GM18870 (cell line): ENCODE measurements around the gene ZSCAN10.

Experiments
- ATAC-seq: cut with Tn5 transposase; IDR thresholded peaks from one replicate; pipeline ENCODE4 v1.9.1; 2021; ENCODE audit warnings: moderate library complexity; ENCODE audit not compliant: unreplicated experiment

ZSCAN10 gene

DNA sequence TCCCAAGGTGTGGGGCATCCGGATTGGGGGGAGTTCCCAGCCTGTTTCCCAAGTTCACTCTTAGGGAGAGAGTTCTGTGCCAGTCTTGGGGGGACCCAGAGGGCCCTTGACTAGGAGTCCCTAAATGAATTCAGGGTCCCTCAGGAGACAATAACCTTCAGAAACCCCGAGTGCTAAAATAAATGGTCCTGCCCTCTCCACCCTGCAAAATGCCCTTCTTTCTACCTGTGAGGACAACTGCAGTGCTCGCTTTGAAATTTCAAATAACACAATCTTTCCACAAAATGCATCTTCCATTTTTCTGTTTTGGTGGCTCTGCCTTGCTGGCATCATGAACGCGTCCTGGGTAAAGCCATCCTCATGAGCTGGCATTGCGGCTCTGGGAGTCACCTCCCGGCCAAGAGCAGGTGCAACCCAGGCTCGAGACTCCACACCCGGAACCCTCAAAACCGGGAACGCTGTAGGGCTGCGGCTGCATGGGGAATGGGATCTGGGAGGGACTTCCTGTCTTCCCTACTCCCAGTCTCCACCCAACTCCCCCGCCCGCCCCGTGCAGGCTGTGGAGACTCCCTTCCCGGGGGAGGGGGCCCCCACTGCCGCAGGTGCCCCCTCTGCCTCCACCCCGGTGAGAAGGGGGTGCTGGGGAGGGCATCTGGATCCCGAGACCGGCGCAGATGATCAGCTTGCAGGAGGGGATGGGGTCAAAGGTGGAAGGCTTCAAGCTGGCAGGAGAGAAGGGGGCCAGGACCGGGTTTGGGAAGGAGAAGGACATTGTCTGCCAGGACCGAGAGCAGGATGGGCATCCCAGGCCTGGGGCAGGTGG, 13.2 kb upstream of the ZSCAN10 start, which contains the start of gene ZNF205:
ZNF205 (plus strand) TSS at position 529 of the 823 bp plus-strand sequence. CDS start 845 bp downstream, outside the sequence.
- ATAC-seq, result no peak

DNA sequence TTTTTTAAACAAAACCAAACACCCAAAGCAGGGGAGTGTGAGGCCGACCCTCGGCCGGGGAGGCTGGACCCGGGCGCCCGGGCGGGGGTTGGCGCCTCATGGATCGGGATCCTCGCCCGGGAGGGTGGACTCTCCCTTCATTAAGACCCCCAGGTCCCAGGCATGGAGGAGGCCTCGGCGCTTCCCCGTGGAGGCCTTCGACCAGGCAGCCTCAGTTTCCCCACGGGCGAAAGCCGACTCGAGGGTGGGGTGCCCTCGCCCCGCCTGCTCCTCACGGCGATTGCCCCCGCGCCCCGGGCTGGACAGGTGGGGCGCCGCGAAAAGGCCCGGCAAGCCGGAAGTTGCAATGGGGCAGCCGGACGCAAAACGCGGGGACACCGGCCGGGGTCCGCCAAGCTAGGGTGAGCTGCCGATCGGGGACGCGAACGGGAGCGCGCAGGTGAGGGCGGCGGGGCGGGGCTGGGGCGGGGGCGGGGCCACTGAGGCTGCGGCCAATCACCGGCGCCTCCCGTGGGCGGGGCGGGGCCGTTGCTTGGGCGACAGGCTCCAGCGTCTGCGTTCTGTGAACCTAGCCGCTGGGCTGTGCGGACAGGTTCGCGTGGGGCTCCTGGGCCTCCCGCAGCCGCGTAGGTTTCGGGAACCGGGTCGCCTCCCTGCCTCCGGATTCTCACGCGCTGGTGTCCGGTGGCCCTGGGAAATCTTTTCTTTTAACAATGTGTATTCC, 7.3 kb upstream of the ZSCAN10 start:
- ATAC-seq, result peak; percentile 53

DNA sequence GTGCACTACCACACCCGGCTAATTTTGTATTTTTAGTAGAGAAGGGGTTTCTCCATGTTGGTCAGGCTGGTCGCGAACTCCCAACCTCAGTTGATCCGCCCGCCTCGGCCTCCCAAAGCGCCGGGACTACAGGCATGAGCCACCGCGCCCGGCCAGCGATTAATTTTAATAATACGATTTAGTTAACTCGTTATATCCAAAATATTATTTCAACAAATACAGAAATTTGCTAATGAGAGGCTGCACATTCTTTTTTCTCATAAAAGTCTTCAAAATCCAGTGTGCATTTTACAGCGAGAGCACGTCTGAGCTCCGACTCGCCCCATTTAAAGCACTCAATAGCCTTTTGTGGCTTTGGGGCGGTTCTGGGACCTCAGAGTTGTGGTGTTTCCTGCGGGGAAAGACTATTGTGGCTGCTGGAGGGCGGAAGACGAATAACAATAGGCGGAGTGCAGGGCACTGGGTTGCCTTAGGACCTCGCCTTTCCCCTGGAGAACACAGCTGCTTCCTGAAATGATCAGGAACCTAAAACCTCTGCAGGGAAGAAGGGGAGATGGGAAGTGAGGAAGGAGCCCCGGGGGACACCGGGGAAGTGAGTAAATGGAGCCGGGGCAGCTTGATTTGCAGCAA, 2.9 kb upstream of the ZSCAN10 start:
- ATAC-seq, result no peak

DNA sequence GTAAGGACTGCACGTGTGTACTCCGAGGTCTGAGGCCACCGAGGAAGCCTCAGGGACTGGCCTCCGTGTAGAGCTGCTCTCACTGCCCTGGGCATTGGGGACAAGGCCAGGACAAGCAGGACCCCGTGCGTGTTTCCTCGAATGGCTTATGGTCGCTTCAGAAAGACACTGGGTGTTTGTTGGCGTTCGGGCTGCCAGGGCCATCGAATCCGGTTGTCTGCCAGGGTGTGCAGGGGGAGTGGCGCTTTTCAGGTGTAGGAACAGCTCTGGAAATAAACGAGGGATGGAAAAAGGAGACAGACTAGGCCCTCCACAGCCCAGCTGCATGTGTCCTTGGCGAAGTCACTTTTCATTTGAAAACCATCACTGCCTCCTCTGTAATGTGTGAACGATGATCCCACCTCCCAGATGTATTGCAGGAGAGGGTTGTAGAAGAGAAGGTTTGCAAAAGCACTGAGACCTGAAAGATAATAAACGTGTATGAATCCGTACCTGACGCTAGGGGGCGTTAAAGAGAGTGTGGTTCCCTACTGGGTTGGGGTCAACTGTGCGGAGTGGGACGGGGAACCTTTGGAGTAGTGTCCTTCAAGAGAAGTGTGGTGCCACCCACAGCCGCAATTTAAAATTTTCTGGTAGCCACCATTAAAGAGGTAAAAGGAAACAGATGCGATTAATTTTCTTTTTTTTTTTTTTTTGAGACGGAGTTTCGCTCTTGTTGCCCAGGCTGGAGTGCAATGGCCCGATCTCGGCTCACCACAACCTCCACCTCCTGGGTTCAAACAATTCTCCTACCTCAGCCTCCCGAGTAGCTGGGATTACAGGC, 2.1 kb upstream of the ZSCAN10 start:
- no peak for ATAC-seq

DNA sequence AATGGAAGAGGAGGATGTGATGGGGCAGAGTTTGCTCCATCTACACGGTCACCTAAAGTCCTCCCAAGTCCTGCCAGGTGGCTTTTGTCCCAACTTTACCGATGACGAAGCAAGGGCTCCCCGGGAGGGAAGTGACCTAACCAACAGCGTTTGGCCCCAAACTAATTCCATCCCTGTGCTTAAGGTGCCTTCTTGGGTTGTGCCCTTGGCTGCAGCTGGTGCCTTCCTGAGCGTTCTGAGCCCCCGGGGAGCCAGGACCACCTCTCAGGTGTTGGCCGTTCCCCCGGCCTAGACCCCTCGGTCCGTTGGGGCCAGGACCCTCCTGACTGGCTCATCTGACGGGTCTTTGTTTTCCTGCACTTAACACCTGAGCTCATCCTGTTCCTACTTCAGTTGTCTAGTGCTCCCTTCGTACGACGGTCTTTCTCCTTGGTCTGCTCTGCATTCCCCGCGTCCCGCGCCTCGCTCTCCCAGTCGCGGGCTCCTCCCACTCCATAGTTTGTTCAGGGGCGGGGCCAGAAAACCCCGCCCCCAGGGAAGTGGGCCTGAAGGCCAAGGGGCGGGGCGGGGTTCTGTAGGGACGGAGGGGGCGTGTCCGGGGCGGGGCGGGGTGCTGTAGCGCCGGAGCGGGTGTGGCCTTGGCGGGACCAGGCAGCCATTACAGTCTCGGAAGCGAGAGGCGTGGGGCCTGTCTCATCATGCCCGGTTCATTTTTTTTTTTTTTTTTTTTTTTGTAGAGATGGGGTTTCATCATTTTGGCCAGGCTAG, 822 bp upstream of the ZSCAN10 start:
- ATAC-seq, result no peak

DNA sequence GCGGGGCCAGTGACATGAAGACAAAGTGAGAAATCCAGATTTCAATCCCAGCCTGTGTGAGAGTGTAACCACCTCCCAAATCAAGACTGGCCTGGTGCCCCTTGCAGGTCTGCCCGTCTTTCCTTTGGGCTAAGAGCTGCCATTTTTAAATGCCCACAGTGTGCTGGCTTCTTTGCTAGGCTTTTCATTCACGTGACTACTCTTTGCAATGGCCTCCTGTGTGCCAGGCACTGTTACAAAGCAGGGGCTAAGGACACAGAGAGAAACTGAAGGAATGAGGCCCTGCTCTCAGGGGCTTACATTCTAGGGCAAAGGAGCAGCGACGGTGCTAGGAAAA, 269 bp upstream of the ZSCAN10 start:
- ATAC-seq, result no peak

DNA sequence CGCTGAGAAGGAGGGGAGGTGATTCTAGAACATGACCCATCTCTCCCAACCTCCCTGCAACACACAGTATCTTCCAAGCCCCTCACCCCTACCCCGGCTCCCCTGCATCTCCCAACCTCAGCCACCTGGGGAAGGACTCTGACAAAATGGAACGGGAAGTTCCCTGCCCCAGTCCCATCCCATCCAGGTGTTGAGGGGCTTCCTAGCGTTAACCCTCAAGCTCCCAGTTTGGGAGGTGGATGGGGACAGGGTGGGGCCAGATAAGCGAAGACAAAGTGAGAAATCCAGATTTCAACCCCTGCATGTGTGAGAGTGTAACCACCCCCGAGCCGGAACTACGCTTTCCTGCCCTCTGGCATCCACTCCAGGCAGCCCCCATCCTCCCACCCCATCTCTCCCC, 1.8 kb downstream of the ZSCAN10 start:
- no peak for ATAC-seq

DNA sequence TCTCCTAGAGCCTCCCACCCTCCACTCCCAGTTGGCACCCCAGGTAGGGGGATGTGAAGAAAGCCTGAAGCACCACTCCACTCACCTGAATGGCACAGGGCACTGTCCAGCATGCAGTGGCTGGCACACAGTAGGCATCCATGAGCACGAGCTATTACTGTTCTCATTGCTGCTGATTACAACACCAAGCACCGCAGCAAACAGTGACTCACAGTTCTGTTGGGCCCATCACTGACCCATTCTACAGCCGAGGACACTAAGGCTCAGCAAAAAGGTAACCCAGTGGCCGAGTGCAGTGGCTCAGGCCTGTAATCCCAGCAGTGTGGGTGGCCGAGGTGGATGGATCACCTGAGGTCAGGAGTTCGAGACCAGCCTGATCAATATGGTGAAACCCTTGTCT, 2.7 kb downstream of the ZSCAN10 start:
- no peak for ATAC-seq

DNA sequence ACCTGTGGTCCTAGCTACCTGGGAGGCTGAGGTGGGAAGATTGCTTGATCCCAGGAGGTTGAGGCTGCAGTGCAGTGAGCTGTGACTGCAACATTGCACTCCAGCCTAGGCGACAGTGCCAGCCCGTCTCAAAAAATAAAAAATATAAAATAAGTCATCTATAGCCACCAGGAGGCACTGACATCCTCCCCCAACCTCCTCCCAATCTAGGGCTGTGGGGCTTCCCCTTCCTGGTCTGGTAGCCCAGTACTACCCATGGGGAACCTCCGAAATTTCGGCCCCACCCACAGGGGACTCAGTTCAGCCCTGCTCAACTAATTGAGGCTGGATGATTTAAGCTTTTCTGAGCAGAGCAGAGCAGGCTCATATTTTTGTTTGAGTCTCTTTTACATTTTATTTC, 3.2 kb downstream of the ZSCAN10 start:
- ATAC-seq, result no peak

DNA sequence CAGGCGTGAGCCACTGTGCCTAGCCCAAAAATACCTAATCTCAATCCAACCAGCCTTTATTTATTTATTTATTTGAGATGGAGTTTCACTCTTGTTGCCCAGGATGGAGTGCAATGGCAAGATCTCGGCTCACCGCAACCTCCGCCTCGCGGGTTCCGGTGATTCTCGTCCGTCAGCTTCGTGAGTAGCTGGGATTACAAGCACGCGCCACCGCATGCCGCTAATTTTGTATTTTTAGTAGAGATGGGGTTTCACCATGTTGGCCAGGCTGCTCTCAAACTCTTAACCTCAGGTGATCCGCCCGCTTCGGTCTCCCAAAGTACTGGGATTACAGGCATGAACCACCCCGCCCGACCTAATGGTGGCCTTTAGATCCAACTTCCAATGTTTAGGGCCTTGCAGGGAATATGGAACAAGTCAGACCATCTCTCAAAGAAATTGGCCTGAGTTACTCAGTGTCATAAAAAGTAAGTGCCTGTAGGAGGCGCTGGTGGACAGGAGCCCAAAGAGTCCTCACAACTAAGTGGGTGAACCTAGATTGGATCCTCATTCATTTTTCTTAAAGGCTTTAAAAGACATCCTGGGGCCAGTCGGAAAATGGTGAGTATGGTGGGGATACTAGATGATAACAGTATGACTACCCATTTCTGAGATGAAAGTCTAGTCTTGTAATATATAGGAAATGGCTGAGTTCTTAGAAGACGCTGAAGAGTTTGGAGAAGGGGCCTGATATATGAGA, 4.6 kb downstream of the ZSCAN10 start:
- no peak for ATAC-seq

DNA sequence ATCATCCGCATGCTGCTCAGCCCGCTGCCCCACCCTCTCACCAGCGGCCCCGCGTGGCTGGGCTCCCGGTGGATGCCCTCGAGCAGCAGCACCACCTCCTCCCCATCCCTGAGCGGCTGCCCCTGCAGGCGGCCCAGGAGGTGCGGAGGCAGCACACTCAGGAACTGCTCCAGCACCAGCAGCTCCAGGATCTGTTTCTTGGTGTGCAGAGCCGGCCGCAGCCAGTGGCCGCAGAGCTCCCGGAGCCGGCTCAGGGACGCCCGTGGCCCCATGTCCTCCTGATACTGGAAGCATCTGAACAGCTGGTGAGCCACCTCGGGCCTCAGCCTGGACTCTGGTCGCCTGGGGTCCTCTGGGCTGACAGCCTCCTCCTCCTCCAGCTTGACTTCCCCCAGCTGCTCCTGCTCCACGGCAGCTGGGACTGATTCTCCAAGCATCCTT, 6.6 kb downstream of the ZSCAN10 start:
- ATAC-seq, result no peak

DNA sequence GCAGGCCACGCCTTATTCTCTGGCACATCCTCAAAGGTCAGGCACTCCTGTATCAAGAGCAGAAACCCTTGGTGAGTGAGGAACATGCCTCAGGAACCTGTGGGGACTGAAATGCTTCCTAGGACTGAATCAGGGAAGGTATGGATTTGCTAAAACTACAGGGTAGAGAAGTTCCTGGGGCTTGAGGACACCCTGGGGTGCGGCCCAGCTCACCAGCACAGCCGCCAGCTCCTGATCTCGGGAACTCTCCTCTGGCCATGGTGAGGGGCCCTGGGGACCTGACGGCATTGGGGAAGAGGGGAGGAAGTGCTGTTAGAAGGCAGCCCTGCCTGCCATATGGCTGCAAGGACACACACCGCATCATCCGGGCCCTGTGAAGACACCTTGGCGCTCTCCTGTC, 7.5 kb downstream of the ZSCAN10 start:
- no peak for ATAC-seq

DNA sequence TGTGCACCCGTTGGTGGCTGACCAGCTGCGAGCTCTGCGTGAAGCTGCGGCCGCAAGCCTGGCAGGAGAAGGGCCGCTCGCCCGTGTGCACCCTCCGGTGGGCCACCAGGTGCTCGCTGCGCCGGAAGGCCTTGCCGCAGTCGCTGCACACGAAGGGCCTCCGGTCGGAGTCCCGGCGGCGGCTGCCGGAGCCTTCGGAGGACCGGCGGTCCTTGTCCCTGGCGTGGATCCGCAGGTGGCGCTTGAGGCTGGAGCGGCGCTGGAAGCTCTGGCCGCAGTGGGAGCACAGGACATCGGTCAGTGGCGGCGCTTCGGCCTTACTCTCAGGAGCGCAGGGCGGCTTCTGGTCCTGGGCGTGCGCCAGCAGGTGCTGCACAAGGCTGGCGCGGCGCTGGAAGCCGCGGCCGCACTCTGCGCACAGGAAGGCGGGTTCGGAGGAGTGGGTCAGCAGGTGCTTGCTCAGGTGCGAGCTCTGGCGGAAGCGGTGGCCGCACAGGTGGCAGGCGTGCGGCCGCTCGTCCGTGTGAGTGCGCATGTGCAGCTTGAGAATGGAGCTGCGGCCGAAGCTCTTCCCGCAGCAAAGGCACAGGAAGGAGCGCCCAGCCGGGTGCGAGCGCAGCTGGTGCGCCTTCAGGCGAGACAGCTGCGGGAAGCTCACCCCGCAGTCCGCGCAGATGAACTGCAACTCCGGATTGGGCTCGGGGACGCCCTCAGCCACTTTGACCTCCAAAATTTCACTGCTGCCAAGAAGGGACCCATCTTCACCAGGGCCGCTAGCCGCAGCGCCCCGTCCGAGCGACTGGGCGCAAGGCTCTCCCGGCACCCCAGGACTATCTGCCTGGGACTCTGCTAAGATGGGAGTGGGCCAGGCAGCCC, 9.1 kb downstream of the ZSCAN10 start:
- ATAC-seq, result no peak

DNA sequence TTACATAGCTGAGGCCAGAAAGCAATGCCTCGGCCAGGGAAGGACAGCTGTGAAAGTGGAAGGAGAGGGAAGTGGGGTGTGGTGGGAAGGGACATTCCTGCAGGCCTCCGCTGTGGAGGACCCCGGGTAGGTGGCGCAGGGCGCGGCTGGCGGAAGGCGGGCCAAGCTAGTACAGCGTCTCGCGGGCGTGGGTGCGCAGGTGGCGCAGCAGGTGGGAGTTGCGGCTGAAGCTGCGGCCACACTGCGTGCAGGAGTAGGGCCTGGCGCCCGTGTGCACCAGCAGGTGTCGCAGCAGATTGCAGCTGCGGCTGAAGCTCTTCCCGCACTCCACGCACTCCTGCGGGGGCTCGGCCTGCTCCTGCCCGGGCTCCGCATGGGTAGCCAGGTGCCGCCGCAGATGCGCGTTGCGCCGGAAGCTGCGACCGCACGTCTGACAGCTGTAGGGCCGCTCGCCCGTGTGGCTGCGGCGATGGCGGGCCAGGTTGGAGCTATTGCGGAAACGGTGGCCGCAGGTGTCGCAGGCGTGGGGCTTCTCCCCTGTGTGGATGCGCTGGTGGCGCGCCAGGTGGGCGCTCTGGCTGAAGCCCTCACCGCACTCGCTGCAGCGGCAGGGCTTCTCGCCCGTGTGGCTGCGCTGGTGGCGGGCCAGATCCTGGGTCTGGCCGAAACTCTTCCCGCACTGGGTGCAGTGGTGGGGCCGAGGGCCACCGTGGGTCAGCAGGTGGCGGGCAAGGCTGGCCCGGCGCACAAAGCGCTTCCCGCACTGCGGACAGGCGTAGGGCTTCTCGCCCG, 10.0 kb downstream of the ZSCAN10 start:
- ATAC-seq, result no peak

DNA sequence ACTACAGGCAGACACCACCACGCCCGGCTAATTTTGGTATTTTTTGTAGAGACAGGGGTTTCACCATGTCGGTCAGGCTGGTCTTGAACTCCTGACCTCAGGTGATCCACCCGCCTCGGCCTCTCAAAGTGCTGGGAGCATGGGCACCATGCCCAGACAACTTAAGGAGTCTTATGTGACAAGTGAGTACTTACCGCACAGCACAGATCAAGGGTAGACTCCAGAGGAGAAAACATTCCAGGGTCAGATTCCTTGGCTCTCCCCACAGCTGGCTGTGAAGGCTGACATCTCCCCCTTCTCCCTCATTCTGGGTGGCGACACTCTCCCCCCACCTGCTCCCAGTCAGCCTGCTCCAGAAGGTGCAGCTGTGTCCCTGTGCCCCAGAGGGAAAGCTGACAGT, 10.6 kb downstream of the ZSCAN10 start:
- no peak for ATAC-seq

DNA sequence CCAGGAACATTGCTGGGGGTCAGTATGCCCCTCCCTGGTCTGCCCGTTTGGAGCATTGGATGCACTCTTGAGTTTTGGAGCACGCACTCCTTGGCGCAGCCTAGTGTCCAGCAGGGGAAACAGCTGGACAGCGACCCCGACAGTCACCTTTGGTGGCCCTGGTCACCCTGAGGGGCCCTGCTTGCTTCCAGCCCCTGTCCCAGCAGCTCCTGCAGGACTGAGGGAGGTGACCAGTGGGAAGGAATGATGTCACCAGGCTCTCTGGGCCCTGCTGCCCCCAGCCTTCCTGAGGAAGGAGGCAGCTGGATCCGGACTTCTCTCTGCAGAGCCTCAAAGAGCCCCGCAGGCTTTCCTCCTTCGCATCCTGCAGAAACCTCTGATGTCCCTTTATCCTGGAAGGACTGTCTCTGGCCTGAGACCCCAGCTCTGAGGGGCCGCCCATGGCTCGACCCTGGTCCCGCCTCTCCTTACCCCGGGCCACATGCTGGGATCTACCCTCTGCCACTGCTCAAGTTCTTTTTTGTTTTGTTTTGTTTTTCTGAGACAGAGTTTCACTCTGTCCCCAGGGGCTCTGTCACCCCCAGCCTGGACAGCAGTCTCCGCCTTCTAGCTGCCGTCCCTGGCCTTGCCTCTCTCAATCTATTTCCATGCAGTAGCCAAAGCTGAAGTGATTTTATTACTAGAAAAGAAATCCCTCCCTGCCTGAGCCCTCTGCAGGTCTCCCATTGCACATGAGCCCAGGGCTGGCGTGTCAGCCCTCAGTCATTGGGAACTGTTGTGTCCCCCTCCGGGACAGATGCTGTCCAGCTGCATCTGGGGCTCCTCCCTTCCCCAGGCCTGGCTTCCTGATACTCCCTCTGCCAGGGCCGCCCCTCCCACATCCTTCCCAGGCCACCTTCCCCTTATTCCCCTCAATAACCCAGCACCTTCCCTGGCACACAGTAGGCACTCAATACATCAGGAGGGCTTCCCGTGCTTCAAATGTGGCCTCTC, 11.6 kb downstream of the ZSCAN10 start:
- ATAC-seq, result no peak
